GM20431 (cell line): ENCODE results near the gene ATP8B3.

Experiments used
- in situ Hi-C: fragments of 300-500 bp; cut with MseI, MboI; formaldehyde crosslinking; loops from one replicate; pipeline ENCODE4 v1.15.0; 2020; ENCODE audit warnings: low sequenced_read_pairs; ENCODE audit not compliant: unreplicated experiment

The ATP8B3 gene

GRCh38 chr19:1852581-1853128, 40.6 kb upstream of the ATP8B3 start:
- in situ Hi-C loops = no loop called here

DNA sequence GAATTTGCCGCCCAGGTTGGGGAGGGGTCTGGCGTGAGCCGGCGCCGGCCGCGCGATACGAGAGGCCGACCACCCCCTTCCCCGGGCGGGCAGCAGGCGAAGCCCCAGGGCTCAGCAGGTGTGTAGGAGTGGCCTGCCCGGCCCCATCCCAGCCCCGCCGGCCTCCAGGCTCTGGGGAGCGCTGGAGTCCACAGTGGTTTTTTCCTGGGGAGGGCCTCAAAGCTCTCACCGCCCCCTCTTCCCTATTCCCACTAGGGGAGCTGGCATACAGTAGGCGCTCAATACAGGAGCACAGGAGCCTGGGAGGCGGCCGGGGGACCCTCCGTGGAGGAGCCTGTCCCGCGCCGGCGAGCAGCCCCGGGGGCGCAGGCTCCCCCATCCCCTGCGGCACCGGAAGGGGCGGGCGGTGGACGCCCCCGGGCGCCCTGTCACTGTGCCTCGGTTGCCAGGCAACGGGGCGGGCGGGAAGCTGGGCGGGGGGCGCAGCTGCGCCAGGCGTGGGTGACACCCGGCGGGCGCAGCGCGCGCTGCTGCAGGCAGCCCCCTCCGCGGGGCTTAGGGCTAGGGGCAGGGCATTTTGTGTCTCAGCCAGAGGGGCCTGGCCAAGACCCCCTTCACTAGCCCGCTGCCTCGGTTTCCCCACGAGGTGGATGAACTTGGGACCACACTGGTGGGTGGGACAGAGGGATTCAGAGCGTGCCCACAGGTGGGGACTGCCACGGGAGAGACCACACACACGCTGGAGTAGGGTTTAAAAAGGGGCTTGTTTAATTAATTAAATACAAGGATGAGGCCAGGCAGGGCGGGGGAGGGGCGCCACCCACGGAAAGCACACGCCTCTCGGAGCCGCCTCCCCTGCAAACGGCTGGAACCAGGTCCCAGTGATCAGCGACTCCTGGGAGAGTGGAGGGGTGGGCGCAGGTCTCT, 39.8 kb upstream of the ATP8B3 start:
- in situ Hi-C loops = no loop called here

DNA sequence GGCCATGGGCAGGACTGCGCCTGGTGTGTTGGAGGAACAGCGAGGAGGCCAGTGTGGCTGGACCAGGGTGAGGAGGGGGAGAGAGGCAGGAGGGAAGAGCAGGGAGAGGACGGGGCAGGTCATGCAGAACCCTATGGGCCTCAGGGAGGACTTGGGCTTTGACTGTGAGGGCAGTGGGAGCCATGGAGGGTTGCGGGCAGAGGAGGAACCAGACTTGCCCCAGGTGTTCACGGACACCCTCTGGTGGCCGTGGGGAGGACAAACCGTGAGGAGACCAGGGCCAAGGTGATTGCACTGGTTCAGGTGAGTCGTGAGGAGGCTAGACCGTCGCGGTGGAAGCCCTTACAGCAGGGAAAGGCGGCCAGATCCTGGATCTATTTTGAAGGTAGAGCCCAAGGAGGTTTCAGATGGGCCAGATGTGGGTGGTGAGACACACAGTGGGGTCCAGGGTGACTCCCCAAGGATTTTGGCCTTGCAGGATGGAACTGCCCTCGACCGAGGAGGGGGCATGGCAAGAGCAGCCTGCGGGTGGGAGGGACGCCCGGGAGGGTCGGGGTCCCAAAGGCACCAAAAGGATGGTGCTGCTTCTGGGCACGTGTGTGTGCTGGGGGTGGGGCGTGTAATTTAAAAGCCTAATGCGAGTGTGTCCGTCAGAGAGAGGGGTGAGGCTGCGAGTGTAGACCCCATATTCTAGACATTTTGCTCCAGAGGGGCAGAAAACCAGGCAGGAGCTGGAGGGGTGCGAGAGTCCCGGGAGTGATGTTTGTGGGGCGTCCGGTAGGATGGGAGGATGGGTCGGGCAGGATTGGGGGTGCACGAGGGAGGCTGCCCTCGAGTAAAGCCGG, 39.0 kb upstream of the ATP8B3 start:
- in situ Hi-C loops = no loop called here

DNA sequence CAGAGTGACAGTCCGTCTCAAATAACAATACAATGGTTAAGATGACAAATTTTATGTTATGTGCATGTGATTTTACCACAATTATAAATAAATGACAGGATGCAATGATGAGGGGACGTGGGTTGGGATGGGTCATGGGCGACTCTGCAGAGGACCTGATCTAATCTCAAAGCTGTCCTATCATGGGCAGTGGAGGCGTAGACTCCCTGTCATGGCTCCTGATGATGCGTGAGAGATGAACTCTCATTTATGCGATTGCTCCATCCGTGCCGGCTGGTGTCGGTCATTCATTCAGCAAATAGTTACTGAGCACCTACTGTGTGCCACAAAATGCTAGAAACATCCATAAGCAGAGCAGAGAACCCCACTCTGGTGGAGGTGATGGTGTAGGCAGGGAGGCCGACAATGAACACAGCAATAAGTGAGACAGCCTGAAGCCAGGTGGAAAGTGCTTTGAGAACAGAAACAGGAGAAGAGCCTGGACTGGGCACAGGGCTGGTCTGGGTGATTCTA, 37.9 kb upstream of the ATP8B3 start:
- in situ Hi-C loops = no loop called here

DNA sequence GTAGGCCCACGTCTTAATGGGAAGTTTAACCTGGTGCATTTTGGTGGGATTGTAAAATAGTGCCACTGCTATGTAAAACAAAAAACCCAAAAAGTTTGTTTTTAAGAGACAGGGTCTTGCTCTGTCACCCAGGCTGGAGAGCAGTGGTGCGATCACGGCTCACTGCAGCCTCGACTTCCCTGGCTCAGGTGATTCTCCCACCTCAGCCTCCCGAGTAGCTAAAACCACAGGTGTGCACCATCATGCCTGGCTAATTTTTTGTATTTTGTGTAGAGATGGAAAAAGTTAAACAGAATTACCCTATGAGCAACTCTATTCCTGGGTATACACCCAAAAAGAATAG, 37.0 kb upstream of the ATP8B3 start:
- in situ Hi-C loops = no loop called here

DNA sequence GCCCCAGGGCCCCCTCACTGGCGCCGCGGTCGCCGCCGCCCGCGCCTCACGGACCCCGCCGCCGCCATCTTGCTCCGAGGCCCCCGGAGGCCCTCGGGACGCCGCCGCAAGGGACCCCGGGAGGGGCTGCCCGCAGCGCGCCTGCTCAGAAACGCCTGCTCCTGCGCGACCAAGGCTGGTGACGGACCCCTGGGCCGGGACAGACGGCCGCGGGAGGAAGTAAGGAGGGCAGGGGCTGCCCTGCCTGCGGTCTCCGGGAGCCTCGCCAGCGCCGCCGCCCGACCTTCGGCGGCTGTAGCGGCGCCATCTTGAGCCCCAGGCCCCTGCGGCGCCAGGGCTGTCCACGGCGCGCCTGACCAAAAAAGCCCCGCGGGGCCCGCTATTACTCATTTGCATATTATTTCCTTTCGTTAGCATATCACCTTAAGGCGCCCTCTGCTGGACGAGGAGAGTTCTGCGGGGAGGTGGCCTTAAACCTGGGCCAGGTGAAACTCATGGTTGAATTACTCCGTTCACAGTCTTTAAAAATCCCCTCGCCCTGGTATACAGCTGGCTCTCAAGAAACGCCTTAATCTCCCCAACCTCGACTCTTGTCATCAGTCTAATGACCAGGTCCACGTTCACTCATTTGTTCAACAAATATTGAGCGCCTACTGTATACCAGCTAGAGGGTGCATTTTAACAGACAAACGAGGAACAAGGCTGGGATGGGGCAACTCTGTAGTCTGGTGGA, 36.5 kb upstream of the ATP8B3 start, which contains the start of gene REXO1:
Gene REXO1, minus strand, starts transcription at position 85 of the 733 bp plus-strand sequence. CDS start 125 bp downstream, outside the sequence.
- in situ Hi-C loops = no loop called here

DNA sequence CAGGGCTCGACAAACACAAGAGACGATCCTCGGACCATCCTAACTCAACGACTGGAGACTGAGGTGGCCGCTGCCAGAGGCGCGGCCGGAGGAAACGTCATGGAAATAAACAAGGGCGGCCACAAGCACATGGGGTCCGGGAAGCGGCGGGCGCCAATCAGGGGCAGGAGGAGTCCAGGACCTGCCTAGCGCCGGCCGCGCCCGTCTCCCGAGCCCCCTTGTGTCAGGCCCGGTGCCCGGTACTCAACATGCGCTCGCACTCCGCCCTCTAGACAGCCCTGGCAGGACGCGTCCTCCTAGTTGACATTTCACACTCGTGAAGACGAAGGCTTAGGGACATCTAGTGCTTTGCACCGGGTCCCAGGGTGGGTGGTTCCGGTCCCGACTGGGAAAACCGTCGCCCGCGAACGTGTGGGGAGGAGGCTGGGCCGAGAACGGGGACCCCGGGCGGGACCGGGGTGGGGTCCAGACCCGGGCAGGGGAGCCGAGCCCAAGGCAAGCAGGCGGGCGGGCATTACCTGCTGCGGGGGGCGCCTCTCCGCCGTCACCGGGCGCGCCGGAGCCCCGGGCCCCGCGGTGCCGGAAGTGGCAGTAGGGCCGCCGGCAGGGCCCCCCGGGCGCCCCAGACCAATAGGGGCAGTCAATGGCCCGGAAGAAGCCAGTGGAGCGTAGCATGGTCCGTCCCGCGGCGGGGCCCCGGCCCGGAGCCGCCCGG, 35.8 kb upstream of the ATP8B3 start:
- in situ Hi-C loops = no loop called here

GRCh38 chr19:1847348-1847683, 35.2 kb upstream of the ATP8B3 start:
- in situ Hi-C loops = no loop called here

- in situ Hi-C loops = no loop called here
Measured at GRCh38 chr19:1846517-1847204, 34.6 kb upstream of the ATP8B3 start.

DNA sequence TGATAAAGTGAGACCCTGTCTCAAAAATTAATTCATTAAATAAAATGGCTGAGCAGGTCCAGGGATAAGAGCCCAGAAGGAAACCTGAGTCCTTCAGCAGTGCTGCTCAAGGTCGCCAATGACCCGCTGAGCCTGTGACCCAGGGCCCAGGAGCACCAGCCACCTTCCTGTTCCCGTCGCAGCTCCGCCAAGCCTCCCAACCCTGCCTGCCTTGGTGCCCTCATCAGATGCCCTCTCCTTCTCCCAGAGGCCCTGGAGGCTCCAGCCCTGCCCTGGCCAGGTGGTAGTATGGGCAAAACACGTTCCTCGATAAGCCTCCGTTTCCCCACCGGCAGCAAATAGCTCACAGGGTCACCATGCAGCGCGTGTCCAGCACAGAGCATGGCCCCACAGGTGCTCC, 33.6 kb upstream of the ATP8B3 start:
- in situ Hi-C loops = no loop called here

DNA sequence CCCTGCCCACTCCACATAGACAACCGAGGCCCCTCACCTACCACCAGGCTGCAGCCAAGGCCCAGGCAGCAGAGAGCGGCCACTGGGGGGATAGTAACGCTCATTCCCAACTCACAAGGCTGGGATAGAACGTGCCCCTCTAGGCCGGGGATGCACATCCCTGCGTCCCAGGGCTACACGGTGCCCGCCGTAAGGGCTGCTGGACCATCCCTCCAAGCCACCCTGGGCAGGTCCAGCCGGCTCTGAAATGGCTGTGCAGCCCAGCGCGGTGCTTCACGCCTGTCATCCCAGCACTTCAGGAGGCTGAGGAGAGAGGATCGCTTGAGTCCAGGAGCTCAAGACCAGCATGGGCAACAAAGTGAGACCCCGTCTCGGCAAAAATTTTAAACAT, 33.0 kb upstream of the ATP8B3 start:
- in situ Hi-C loops = no loop called here

DNA sequence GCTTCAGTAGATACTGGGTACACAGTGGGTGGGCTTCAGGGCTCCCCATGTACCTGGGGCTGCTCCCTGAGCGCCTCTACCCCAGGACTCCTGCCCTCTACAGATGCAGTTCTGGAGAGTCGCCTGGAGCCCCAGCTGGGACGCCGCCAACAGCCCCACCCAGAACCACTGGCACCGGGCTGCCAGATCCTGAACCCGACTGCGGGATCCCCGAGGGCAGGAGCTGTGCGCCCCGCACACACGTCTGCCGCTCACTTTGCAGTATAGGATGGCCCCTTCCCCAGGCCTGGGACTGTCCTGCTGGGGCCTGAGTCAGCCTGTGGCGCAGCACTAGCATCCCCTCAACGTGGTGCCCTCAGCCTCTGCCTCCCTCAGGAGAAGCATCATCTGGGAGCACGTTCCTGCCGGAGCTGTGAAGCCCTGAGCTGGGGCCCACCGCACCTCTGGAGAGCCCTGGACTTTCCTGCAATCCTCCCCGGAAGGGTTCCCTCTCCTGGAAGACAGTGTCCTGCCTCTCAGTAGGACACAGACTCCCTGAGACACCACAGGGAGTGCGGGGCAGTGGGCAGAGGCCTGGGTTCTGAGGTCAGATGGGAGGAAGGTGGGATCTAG, 32.5 kb upstream of the ATP8B3 start:
- in situ Hi-C loops = no loop called here

- in situ Hi-C loops = no loop called here
Measured at GRCh38 chr19:1843646-1844394, 31.7 kb upstream of the ATP8B3 start.

DNA sequence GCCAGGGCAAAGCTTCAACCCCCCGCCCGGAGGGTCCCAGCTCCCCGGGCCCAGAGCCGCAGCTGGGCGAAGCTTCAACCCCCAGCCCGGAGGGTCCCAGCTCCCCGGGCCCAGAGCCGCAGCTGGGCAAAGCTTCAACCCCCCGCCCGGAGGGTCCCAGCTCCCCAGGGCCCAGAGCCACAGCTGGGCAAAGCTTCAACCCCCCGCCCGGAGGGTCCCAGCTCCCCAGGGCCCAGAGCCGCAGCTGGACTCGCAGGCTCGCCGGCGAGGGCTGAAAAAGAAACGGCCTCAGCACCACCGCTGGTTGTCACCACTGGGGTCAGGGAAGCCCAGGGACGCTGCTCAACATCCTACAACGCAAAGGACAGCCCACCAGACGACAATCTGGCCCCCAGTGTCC, 31.0 kb upstream of the ATP8B3 start:
- in situ Hi-C loops = no loop called here

- in situ Hi-C loops = no loop called here
Measured at GRCh38 chr19:1841209-1841924, 29.3 kb upstream of the ATP8B3 start.

DNA sequence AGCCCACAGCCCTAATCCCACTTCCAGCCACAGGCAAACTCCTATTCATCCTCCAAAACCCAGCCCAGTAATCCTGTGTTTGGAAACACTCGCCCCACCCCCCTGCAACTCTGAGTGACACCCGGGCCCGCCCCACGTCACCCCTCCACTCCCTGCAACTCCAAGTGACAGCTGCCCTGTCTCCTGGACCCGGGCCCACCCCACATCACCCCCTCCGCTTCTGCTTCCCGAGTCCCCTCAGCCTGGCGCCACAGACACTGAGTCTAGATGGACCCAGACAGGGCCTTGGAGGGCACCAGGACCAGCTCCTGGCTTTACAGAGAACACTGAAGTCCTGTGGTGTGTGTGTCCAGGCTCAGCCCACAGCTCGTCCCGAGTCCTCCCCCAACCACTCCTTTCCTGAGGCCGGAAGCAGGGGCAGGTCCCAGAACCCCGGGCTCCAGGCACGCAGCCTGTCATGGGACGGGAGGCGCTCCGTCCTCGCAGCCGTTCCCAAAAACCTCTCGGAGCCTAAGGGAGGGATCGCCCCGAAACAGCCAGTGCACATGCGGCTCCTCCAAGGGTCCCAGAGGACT, 28.6 kb upstream of the ATP8B3 start:
- in situ Hi-C loops = no loop called here
